NOMO-1 (cell line): ENCODE results near the gene TUB.

ENCODE experiments used
- DNase-seq, 2 experiments: peaks; one replicate each; lab custom pipeline; 2025; ENCODE audit not compliant: unreplicated experiment in 2 of 2; lab: John Stamatoyannopoulos, UW

TUB gene

DNA sequence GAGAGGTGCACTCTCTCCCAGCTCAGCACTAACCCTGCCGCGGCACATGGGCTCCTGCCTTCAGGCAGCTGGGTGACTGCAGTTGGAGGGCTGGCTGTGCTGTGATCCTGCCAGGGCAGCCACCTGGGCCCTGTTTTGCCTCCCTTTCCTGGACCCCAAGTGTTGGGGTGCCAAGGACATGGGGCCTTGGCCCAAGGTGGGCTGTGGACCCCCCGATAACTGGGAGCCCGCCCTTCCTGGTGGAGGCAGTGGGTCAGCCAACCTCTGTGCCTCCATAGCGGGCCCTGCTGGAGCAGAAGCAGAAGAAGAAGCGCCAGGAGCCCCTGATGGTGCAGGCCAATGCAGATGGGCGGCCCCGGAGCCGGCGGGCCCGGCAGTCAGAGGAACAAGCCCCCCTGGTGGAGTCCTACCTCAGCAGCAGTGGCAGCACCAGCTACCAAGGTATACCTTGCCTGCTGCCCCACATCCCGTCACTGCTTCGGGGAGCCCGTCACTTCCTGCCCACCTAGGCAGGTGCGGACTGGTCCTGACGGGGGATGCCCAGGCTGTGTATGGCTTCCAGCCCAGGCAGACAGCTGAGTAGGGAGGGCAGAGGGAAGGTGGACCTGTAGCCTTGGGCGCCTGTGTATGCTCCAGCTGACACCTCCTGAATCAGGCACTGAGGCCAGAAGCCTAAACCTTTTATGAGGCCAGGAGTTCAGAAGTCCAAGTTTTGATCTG, 8.9 kb downstream of the TUB start:
- no peak for DNase-seq

DNA sequence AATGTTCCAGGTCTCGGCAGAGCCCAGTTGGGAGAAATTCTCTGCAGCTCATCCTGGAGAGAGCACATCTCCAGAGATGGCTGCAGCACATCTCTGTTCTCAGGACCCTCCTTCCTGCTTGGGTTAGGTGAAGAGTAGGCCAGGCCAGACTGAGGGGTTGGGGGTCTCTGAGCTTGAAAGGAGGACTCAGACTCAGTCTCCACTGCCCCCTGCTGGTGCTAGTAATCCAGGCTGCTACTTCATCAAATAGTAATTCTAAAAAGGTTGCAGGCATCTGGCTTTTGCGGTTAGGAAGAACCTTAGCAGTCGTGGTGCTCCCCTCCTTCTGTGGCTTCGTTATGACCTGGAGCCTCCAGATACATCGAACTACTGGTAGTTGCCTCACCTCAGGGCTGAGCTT, 9.7 kb downstream of the TUB start:
- DNase-seq: peak in 1 of 2 experiments; percentile 2

DNA sequence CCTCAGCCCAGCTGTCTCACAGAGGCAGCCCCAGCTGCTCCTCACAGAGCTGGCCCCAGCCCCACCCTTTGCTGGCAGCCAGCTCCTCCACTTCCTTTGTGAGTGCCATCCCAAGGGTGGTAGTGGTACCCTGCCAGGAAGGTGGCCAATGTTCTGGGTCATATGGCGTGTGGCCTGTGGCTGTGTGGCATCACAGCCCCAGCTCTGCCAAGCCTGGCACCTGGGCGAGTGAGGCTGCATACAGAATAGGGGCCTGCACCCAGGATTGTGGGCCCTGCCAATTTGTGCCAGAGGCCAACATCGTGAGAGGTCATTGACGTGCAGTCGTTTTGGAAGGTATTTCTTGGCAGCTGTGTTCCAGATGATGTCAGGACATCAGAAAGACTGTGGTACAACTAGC, 10.7 kb downstream of the TUB start:
- no peak for DNase-seq

DNA sequence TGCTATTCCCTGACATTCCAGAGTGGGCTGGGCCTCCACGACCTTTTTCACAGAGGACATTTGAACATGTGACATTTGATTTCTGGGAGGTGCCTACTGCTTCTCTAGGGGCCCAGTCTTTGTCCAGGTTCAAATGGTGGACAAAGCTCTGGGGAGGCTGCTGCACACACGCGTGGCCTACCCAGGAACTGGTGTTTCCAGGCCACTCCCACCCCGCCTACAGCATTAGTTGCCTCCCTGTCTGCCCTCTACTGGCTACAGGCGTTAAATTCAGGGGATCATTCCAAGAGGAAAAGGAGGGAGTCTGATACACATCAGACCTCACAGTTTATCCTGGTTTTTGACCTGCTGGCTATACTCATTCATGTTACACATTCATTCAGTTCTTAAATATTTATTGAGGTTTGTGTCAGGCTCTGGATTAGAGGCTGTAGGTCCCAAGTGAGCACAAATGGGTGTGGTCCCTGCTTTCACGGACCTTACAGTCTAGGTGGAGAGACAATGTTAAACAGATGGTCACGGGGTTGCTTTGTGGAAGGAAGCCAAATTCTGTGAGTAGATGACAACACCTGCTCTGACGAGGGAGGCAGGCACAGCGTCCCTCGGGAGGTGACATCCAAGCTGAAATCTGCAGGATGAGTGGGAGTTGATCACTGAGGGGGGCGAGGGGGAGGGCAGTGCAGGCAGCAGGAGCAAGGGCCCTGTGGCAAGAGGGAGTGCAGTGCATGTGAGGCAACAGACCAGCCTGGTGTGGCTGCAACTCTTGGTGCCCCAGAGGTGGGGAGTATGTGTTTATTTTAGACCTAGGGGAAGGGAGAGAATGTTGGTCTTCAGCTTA, 11.8 kb downstream of the TUB start:
- peak in 1 of 2 experiments; percentile 16 for DNase-seq

DNA sequence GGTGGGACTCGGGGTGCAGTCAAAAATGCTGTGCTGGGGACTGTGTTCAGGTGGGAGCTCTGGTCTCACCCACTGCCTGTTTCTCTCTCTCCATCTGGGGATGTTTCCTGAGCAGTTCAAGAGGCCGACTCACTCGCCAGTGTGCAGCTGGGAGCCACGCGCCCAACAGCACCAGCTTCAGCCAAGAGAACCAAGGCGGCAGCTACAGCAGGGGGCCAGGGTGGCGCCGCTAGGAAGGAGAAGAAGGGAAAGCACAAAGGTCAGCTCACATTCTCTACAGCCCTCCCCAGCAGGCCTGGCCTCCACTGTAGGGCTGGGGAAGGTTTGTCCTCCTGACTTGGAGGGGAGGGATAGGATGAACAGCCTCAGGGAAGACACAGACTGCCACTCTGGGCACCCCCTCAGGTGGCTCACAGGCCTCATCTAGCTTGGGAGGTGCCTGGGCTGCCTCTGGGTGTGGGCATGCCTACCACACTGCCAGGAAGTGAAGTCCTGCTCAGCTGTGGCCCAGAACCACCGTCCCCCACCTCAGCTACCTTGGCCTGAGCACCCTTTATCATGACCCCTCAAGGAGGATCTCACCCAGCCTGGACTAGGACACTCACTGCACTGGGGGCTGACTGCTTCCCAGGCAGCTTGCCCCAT, 13.0 kb downstream of the TUB start:
- DNase-seq: no peak

DNA sequence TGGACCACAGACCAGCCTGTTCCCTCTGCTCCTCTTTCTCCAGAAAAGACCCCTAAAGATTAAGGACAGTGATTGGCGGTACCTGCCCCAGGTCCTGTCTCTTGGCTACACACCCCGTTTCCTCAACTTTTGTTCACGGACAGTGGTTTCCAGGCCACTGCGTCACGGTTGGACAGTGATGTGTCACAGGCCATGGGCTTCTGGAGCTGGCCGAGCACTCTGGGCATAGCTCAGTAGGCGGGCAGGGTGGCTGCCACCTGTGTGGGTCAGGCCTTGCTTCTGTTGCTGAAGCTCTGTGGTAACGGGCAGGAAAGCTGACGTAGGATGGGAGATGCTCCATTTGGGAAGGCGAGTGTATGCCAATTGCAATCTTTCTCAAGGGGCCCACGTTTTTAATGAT, 13.6 kb downstream of the TUB start:
- no peak for DNase-seq

DNA sequence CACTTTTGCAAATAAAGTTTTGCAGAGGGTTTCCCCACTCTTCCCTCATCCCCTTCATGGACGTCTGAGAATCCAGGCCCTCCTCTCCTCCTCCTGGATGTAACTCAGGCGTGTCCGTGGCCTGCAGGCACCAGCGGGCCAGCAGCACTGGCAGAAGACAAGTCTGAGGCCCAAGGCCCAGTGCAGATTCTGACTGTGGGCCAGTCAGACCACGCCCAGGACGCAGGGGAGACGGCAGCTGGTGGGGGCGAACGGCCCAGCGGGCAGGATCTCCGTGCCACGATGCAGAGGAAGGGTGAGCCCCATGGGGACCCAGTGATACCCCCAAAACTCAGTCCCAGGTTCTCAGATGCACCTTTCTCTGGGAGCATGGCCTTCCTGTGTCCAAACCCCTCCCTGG, 14.4 kb downstream of the TUB start:
- DNase-seq: no peak

DNA sequence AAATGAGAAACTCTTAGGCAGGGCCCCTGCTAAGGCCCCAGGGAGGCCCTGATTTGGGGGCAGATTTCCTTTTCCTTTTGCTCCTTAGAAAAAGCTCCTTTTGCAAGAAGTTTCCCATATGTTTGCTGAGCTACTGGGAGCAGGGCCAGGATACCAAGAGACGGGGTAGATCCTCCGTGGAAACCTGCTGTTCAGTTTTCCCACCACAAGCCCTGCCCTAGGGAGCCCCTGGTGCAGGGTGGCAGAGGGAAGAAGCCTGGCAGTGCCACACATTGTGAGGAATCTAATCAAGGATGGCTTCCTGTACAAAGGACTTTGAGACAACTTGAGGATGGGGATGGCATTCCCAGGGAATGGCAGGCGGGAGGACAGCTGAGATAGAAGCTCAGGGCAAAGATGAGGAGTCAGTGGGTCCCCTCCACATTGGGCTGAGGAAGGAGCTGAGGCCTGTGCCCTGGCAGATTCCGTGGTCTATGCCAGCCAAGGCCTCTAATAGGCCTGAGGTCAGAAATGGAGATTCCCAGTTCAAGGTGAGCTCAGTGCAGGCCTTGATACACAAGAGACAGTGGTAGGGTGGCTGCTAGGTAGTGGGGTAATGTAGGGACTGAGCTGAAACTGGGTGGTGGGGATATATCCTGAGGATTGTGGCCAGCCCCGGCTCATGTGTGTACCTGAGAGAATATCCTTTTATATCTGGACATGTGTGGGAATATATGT, 15.0 kb downstream of the TUB start:
- DNase-seq: no peak

DNA sequence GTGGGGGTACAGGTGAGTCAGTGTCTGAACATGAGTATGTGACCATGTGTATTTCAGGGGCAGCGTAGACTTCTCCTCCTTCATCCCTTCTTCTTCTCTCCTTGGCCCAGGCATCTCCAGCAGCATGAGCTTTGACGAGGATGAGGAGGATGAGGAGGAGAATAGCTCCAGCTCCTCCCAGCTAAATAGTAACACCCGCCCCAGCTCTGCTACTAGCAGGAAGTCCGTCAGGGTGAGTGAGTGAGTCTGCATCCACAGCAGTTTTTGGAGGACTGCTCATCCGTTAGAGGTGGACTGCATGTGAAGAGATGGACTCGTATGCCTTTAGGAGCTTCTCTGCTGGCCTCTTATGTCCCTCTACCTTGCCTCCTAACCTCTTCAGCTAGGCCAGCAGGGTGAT, 15.6 kb downstream of the TUB start:
- DNase-seq: no peak

DNA sequence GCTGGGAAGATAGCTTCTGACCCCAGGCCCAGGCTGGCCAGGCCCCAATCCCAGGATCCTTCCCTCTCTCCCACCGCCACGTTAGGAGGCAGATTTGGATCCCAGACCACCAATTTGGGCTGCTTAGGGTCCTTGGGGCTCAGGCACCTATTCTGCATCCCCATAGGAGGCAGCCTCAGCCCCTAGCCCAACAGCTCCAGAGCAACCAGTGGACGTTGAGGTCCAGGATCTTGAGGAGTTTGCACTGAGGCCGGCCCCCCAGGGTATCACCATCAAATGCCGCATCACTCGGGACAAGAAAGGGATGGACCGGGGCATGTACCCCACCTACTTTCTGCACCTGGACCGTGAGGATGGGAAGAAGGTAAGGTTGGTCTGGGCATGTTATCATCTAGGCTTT, 16.1 kb downstream of the TUB start:
- DNase-seq: no peak

DNA sequence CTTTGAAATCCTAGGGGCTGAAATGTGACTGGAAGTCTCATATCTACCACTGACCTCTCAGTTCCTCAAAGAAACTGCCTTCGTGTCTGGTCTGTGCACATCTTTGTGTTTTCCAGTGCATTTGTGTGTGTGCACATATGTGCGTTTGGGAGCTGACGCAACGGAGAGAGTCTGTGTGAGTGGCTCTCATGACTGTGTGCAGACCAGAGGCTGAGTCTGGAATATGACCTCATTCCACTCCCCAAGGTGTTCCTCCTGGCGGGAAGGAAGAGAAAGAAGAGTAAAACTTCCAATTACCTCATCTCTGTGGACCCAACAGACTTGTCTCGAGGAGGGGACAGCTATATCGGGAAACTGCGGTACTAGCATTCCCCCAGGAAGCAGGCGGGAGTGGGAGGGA, 16.5 kb downstream of the TUB start:
- DNase-seq: no peak

DNA sequence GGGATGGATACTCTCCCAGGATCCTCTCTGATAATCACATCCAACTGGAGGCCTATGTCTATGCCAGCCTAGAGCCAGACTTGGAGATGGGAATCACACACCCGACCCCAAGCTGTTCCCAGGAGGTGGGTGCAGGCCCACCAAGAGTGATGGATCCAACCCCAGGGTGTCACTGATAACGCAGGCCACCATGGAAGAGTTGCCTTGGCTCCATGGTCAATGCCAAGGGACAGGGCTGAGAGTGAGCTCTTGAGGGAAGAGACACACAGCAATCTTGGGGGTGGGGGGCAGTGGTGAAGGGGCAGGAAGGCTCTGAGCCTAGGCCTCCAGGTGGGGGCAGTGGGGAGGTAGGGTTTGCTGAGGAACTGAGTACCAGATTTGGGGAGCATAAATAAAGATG, 16.9 kb downstream of the TUB start:
- no peak for DNase-seq

DNA sequence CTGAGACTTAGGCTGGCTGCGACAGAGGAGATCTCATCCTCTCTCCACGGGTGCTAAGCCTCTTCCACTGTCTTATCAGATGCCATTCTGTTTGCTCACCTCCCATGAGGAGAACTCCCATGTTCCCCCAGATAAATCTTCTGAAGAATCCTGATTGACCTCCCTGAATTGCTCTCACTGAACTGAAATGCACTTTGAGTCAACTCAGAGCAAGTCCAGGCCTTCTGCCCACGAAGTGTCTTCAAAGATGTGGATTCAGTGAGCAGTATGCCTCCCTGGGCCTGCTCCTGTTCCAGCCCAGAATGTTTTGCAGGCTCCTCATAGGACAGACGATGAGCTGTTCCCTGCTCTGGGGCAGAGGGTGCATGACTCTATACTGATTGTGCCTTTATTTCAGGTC, 17.4 kb downstream of the TUB start:
- no peak for DNase-seq

DNA sequence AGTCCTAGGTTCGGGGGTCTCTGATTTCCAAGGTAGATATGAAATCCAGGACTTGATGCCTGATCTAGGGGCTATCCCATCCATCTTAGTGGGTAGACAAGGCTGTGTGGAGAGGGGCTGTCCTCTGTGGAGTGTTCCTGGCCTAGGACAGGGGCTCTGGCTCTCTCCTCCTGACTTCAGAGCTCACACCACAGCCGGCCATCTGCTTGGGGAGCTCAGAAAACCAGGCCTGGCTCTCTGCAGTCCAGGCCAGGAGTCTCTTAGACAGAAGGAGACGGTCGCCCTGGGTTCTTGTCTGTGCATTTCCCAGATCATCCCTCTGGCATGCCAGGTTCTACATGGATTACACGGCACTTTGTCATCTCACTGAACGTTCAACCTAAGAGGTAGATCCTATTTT, 17.9 kb downstream of the TUB start:
- no peak for DNase-seq

DNA sequence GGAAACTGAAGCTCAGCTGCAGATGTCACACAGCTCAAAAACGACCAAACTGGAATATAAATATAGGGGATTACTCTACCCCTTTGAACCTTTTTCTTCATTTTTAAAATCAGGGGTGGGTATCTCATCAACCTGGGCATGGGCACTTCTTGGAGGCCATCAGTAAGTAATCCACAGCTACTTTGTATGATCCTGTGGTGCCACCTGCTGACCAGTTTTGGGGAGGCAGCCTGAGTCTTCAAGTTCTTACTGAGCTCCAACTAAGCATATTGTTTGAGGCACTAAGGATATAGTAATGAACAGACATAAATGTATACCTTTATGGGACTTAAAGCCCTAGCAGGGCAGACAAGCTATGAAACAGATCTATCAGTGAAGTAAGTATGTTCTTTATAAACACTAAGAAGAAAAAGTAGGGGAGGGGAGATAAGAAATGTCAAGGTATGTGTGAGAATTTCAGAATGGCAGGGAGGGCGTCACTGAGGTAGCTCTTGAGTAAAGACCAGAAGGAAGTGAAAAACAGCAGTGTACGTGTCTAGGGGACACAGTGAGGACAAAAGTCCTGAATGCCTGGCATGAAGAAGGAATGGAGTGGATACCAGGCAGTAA, 18.4 kb downstream of the TUB start:
- peak in 1 of 2 experiments; percentile 54 for DNase-seq

DNA sequence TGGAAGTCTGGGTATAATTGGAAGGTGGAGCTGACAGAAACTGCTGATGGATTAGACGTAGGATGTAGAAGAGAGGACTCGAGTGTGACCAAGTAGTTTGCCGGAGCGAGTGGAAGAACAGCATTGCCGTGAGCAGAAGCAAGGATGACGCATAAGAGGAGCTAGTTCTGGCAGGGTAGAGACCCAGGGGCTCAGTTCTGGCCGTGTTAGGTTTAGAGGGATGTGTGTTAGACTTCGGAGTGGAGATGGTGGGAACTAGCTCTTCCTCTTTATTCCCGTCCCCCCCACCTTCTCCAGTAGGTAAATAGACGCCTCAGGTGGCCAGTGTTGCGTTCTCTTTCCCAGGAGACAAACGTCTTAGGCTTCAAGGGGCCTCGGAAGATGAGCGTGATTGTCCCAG, 19.1 kb downstream of the TUB start:
- no peak for DNase-seq

DNA sequence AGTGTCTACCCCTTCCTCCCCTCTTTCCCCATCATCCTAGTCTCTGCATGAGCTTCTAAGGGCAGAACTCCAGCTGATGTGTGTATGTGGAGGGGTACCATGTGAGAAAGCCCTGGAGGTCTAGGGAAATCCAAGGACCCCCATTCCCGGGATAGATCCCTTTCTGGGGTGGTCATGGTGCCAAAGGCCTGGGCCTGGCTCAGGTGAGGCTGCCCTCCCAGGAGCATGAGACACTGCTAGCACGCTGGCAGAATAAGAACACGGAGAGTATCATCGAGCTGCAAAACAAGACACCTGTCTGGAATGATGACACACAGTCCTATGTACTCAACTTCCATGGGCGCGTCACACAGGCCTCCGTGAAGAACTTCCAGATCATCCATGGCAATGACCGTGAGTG, 19.6 kb downstream of the TUB start:
- DNase-seq: no peak

DNA sequence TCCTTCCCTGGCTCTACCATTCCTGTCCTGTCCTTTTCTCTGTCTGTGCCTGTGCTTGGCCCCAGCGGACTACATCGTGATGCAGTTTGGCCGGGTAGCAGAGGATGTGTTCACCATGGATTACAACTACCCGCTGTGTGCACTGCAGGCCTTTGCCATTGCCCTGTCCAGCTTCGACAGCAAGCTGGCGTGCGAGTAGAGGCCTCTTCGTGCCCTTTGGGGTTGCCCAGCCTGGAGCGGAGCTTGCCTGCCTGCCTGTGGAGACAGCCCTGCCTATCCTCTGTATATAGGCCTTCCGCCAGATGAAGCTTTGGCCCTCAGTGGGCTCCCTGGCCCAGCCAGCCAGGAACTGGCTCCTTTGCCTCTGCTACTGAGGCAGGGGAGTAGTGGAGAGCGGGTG, 20.4 kb downstream of the TUB start:
- no peak for DNase-seq

DNA sequence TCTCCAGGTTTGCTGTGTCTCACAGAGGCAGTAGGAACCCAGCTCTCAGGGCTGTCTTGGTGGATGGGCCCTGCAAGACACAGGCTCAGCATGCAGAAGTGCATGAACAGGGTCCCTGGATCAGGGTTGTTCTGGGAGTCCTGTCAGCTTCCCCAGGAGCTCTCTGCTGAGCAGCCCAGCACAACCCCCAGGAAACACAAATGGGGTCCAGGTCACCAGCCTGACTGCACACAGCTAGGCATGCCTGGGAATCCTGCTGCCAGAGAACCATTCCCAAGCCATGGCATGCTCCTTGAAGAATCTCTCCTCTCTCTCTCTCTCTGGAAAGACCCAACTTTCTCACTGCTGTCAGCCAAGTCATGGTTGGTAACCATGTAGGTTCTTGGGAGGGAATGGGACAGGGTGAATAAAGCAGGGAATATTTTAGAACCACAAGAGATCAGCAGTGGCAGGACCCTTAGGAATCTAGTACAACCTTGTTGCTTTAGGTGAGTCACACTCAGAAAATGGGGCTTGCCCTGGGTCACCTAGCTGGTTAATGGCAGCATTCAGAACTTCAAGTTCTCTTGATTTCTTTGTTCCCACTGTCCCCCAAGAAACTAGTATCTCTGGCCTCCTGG, 21.4 kb downstream of the TUB start:
- DNase-seq: no peak

DNA sequence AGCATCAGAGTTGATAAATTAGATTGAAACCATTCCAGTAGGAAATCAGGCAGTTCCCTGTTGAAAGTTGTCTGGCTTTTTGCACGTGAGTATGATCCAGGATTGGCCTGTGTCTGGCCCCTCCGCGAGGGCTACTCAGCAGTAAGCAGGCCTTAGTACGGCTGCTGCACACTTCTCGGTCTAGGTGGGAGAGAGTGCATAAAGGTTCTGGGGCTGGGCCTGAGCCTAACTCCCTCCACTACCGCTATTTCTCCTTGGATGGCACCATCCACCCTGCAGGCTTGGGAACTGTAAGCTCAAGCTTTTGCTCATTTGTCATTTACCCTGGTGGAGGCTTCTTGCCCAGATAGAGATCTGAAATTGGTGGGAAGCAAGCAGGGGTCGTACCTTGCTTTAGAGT, 22.0 kb downstream of the TUB start:
- DNase-seq: no peak
